Vagina (tissue), 2 donors: ENCODE measurements around the gene TMEM18. TPM values are rescaled to one million over a fixed set of nuclear protein-coding genes. Genes with fewer than 3 reads are reported as not detected.

Source experiments
- DNase-seq, 2 donors: peaks; one replicate each; pipeline ENCODE4 v3.0.0-alpha.2; 2017; ENCODE audit errors: extremely low spot score in 2 of 2
- H3K27ac ChIP-seq: fragments of 200-600 bp; sonication (generic); one replicate; pipeline ENCODE4 v1.5.1; 2019
- H3K27me3 ChIP-seq: fragments of 200-600 bp; sonication (generic); one replicate; pipeline ENCODE4 v1.5.1; 2019
- H3K36me3 ChIP-seq, 2 donors: fragments of 200-600 bp; sonication (generic); one replicate each; pipeline ENCODE4 v1.5.1; 2017 to 2019
- H3K4me1 ChIP-seq: fragments of 200-600 bp; sonication (generic); one replicate; pipeline ENCODE4 v1.5.1; 2019
- H3K4me3 ChIP-seq, 2 donors: fragments of 200-600 bp; sonication (generic); 1 replicate in 1 of 2; 2 replicates in 1 of 2; pipeline ENCODE4 v1.5.1; 2016 to 2019
- H3K9me3 ChIP-seq: fragments of 200-600 bp; sonication (generic); one replicate; pipeline ENCODE4 v1.5.1; 2019
- POLR2A ChIP-seq, 2 donors: fragments of 450-650 bp; IDR thresholded peaks; one replicate each; pipeline ENCODE4 v1.6.1; 2017; ENCODE audit warnings: antibody characterized with exemption in 2 of 2, mild to moderate bottlenecking in 2 of 2, moderate library complexity in 2 of 2
- POLR2AphosphoS5 ChIP-seq, 2 donors: sonication (generic); formaldehyde crosslinking; IDR thresholded peaks; one replicate each; pipeline ENCODE4 v1.9.0; 2017; ENCODE audit warnings: antibody characterized with exemption in 2 of 2, mild to moderate bottlenecking in 2 of 2, low read depth in 1 of 2; ENCODE audit not compliant: insufficient read depth in 1 of 2
- intact Hi-C: fragments of 100-400 bp; cut with DNase I; formaldehyde crosslinking; loops from one replicate; pipeline ENCODE4 v1.15.1; 2023
- total RNA-seq: library from RNA; depleted of rRNA; stranded (reverse); fragments of >200 nt; gene quantifications from one replicate; pipeline ENCODE4 v1.2.3, GENCODE V29; 2016
- TF ChIP-seq, protein P1 (sequence below), 3 experiments: fragments of 450-650 bp in 2 of 3; fragments of 200-600 bp in 1 of 3; sonication (generic) in 1 of 3; IDR thresholded peaks; one replicate each; pipeline ENCODE4 v1.5.1; 2017 to 2019; ENCODE audit warnings: antibody characterized with exemption in 3 of 3, mild to moderate bottlenecking in 2 of 3, moderate library complexity in 2 of 3

Gene TMEM18
- total RNA-seq, 1 donor from 2014 or later: 21.1 TPM

DNA sequence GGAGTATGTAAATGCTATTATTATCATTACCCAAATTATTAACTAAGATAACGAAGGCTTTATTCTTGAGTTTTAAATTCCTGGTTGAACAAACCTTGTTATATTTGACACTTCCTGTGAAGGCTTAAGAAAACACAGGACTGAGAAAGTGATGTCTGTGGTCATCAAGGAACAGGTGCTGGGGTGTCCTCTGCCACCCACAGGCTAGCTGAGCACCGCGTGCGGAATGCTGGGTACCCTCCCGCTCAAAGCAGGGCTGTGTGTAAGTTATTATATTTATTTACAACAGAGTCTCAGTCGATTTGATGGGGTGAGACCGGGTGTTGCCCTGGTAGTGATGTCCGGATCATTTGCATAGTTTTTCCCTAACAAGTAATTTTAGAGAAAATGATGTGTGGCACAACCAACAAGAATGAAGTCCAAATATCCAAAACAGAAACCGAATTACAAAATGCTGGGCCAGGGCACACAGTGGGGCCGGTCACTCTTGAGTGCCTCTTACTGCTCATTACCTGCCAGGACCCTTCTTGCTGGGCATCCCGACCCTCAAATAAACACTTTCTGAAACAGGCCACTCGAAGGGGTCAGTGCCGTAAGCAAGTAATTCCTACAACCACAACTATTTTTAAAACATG lies 49.2 kb downstream of the TMEM18 start:
- intact Hi-C loops: no loop called here
- H3K27me3 ChIP-seq: no peaks in the 10 kb centered on the region
- peak in 1 of 2 donors; percentile 55 for DNase-seq
- H3K9me3 ChIP-seq: no peaks in the 10 kb centered on the region
- H3K4me3 ChIP-seq: no peak overlapping the region
- no peak overlapping the region for H3K27ac ChIP-seq
- H3K4me1 ChIP-seq: no peaks in the 10 kb centered on the region
- H3K36me3 ChIP-seq: no peaks in the 10 kb centered on the region
- TF ChIP-seq, protein P1, sequence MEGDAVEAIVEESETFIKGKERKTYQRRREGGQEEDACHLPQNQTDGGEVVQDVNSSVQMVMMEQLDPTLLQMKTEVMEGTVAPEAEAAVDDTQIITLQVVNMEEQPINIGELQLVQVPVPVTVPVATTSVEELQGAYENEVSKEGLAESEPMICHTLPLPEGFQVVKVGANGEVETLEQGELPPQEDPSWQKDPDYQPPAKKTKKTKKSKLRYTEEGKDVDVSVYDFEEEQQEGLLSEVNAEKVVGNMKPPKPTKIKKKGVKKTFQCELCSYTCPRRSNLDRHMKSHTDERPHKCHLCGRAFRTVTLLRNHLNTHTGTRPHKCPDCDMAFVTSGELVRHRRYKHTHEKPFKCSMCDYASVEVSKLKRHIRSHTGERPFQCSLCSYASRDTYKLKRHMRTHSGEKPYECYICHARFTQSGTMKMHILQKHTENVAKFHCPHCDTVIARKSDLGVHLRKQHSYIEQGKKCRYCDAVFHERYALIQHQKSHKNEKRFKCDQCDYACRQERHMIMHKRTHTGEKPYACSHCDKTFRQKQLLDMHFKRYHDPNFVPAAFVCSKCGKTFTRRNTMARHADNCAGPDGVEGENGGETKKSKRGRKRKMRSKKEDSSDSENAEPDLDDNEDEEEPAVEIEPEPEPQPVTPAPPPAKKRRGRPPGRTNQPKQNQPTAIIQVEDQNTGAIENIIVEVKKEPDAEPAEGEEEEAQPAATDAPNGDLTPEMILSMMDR (IDR thresholded peaks at IDR 0.05): no peak
- TF ChIP-seq POLR2AphosphoS5 (IDR thresholded peaks at IDR 0.05; ENCODE audit: insufficient read depth in 1 of 2, low read depth in 1 of 2): no peak
- TF ChIP-seq POLR2A (IDR thresholded peaks at IDR 0.05): no peak

DNA sequence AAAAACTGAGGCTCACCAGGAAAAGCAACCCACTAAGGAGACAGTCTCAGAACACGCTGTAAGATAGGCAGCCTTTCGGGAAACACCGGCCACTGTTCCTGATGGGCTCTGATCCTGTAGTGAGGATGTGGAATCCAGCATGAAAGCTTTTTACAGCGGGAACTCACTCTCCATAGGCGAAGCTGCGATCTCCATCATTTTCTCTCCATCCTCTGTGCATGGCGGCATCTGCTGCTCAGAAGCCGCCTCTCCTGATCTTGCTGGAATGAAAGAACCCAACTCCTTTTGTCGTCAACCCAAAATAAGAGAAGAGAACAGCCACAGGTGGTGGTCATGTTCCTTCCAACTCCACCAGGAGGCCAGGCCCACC lies 49.9 kb downstream of the TMEM18 start:
- no peaks in the 10 kb centered on the region for H3K9me3 ChIP-seq
- no peaks in the 10 kb centered on the region for H3K27me3 ChIP-seq
- no peaks in the 10 kb centered on the region for H3K4me1 ChIP-seq
- H3K4me3 ChIP-seq: no peak overlapping the region
- H3K36me3 ChIP-seq: no peaks in the 10 kb centered on the region
- DNase-seq: peak; percentile 65 to 72
- intact Hi-C loops: no loop called here
- TF ChIP-seq, protein P1 (IDR thresholded peaks at IDR 0.05): no peak
- TF ChIP-seq POLR2A (IDR thresholded peaks at IDR 0.05) (no peak), POLR2AphosphoS5 (IDR thresholded peaks at IDR 0.05; ENCODE audit: insufficient read depth in 1 of 2, low read depth in 1 of 2) (no peak)
- no peak overlapping the region for H3K27ac ChIP-seq

DNA sequence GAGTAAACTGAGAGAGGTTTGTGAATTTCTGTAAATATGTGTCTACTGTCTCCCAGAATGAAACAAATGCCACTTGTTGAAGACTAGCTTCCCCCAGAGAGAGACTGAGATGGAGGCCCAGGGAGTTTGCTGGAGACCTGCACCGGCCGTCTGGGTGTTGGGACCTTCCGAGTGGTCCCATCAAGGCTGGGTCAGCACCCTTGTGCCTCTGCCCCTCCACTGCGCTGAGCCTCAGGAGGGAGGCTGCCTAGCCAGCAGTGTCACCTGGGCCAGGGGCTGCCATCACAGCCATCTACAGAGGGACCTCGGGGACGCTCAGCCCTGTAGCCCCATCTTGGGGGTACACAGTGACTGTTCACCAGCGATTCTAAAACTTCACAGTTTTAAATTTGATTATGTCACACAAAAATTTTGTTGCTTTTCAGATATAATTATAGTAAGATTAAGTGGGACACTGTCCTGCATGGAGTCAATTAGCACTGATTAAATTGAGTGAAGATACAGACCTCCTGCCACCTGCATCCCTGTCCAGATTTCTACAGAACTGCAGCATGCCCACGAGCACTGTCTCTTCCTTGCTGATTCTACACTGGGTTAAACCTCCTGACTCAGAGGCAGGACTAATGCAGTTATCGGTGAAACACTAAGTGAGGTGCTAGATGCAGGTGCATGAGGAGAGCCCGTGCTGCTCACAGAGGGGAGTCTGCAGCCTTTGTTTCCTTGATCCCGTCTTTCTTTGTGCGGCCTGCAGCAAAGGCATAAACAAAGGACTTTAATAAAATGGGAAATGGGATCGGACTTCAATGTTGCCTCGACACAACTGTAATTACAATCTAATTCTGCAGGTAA lies 50.5 kb downstream of the TMEM18 start:
- Histone ChIP-seq H3K27ac (no peak overlapping the region), H3K36me3 (no peaks in the 10 kb centered on the region), H3K4me3 (no peak overlapping the region), H3K9me3 (no peaks in the 10 kb centered on the region), H3K4me1 (no peaks in the 10 kb centered on the region), H3K27me3 (no peaks in the 10 kb centered on the region)
- TF ChIP-seq POLR2AphosphoS5 (IDR thresholded peaks at IDR 0.05; ENCODE audit: insufficient read depth in 1 of 2, low read depth in 1 of 2) (no peak), POLR2A (IDR thresholded peaks at IDR 0.05) (no peak)
- TF ChIP-seq, protein P1 (IDR thresholded peaks at IDR 0.05): no peak
- intact Hi-C loops: no loop called here
- peak in 1 of 2 donors; percentile 81 for DNase-seq

DNA sequence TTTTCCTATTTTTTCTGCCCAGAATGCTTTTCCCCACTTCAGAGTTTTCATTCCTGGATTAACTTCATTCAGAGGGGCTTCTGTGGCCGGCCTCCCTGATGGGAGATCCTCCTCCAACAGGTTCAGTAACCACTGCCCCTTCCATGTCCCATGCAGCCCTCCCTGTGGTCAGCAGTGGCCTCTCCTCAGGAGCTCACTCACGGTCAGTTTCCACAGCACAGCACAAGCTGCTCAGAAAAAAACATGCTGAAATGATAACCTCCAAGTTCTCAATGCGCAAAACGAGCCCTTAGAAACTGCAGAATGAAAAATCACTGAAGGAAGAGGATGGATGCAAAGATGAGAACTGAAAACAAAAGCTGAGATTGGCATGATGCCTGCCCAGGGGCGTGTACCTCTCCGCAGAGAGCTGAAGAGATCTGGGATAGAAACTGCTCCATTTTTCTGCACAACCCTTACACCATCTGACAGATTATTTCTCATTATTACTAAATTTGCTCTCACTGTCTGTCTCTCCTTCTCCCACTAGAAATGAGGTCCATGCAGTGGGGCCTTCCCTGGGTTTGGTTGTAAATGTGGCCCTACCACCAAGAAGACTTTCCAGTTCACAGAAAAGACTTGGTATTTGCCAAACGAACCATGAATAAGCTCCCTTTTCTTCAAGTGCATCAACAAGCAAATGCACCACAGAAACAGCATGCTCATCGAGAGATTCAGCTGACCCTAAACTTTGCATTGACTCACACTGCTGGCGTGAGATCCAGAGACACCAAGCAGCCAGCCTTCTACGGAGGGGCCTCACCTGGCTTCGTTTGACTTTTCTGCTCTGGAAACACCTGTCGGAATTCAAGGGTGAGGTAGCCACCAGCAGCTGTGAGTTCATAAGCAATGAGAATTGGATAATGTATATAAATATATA lies 51.5 kb downstream of the TMEM18 start:
- TF ChIP-seq, protein P1 (IDR thresholded peaks at IDR 0.05): no peak
- TF ChIP-seq POLR2AphosphoS5 (IDR thresholded peaks at IDR 0.05; ENCODE audit: insufficient read depth in 1 of 2, low read depth in 1 of 2) (no peak), POLR2A (IDR thresholded peaks at IDR 0.05) (no peak)
- H3K4me1 ChIP-seq: no peaks in the 10 kb centered on the region
- H3K36me3 ChIP-seq: no peaks in the 10 kb centered on the region
- intact Hi-C loops: no loop called here
- H3K4me3 ChIP-seq: no peak overlapping the region
- H3K9me3 ChIP-seq: no peaks in the 10 kb centered on the region
- H3K27ac ChIP-seq: no peak overlapping the region
- no peaks in the 10 kb centered on the region for H3K27me3 ChIP-seq
- DNase-seq: peak; percentile 70 to 72
